GM21515 (cell line): Measurements from ENCODE around the gene MYLK4.

Experiments used
- ATAC-seq: cut with Tn5 transposase; IDR thresholded peaks from one replicate; pipeline ENCODE4 v1.9.1; 2021; ENCODE audit not compliant: unreplicated experiment

Gene MYLK4

GRCh38 chr6:2708456-2708855 is 42.3 kb downstream of the MYLK4 start:
- ATAC-seq: no peak

GRCh38 chr6:2706558-2706957 is 44.2 kb downstream of the MYLK4 start:
- ATAC-seq: no peak

- no peak for ATAC-seq
These were observed 45.5 kb downstream of the MYLK4 start for GRCh38 chr6:2705256-2705655.

GRCh38 chr6:2697291-2697690 is 53.4 kb downstream of the MYLK4 start:
- no peak for ATAC-seq

GRCh38 chr6:2695454-2696095 is 55.1 kb downstream of the MYLK4 start:
- no peak for ATAC-seq

- no peak for ATAC-seq
These were observed 57.5 kb downstream of the MYLK4 start for GRCh38 chr6:2693231-2693630.

- no peak for ATAC-seq
These were observed 62.2 kb downstream of the MYLK4 start for GRCh38 chr6:2688401-2689064.

GRCh38 chr6:2687456-2687855 is 63.3 kb downstream of the MYLK4 start:
- ATAC-seq: no peak

GRCh38 chr6:2686515-2686914 is 64.2 kb downstream of the MYLK4 start:
- ATAC-seq: no peak

- ATAC-seq: no peak
These were observed 65.7 kb downstream of the MYLK4 start for GRCh38 chr6:2684766-2685754.

- no peak for ATAC-seq
These were observed 66.5 kb downstream of the MYLK4 start for GRCh38 chr6:2684103-2684749.

- no peak for ATAC-seq
These were observed 70.3 kb downstream of the MYLK4 start for GRCh38 chr6:2680264-2680922.

GRCh38 chr6:2677080-2677593 is 73.6 kb downstream of the MYLK4 start:
- no peak for ATAC-seq

GRCh38 chr6:2676048-2676447 is 74.7 kb downstream of the MYLK4 start:
- ATAC-seq: no peak

GRCh38 chr6:2674857-2675256 is 75.9 kb downstream of the MYLK4 start:
- ATAC-seq: no peak

GRCh38 chr6:2669067-2669700 is 81.5 kb downstream of the MYLK4 start:
- no peak for ATAC-seq

GRCh38 chr6:2667617-2668016 is 83.1 kb downstream of the MYLK4 start:
- ATAC-seq: no peak

- ATAC-seq: no peak
These were observed 83.7 kb downstream of the MYLK4 start for GRCh38 chr6:2666906-2667575.
